ENCODE measurements around the gene AK1. TPM values are rescaled to one million over a fixed set of nuclear protein-coding genes. Genes with fewer than 3 reads are reported as not detected.

AK1 gene
- total and polyA plus RNA-seq, 9 of the 15 experiments (the other 6 are each of a cell fraction or from before 2014, with no cell fraction given), result 10.1 to 71.8 (median 39.0) TPM

GRCh38 chr9:127921557-127922120, 44.2 kb upstream of the AK1 start (continued):
- TF ChIP-seq, protein P1, sequence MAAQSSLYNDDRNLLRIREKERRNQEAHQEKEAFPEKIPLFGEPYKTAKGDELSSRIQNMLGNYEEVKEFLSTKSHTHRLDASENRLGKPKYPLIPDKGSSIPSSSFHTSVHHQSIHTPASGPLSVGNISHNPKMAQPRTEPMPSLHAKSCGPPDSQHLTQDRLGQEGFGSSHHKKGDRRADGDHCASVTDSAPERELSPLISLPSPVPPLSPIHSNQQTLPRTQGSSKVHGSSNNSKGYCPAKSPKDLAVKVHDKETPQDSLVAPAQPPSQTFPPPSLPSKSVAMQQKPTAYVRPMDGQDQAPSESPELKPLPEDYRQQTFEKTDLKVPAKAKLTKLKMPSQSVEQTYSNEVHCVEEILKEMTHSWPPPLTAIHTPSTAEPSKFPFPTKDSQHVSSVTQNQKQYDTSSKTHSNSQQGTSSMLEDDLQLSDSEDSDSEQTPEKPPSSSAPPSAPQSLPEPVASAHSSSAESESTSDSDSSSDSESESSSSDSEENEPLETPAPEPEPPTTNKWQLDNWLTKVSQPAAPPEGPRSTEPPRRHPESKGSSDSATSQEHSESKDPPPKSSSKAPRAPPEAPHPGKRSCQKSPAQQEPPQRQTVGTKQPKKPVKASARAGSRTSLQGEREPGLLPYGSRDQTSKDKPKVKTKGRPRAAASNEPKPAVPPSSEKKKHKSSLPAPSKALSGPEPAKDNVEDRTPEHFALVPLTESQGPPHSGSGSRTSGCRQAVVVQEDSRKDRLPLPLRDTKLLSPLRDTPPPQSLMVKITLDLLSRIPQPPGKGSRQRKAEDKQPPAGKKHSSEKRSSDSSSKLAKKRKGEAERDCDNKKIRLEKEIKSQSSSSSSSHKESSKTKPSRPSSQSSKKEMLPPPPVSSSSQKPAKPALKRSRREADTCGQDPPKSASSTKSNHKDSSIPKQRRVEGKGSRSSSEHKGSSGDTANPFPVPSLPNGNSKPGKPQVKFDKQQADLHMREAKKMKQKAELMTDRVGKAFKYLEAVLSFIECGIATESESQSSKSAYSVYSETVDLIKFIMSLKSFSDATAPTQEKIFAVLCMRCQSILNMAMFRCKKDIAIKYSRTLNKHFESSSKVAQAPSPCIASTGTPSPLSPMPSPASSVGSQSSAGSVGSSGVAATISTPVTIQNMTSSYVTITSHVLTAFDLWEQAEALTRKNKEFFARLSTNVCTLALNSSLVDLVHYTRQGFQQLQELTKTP (IDR thresholded peaks at IDR 0.05; ENCODE audit: low read depth in 1 of 2, partially characterized antibody in 2 of 2), result no peak
- TF ChIP-seq ZKSCAN8 (CRISPR knock-in tag; IDR thresholded peaks at IDR 0.05) (no peak), SOX6 (IDR thresholded peaks at IDR 0.05) (no peak), GTF2A2 (tag; IDR thresholded peaks at IDR 0.05) (no peak), TRIM28 (IDR thresholded peaks at IDR 0.05) (no peak), CAMTA2 (CRISPR knock-in tag; conservative IDR thresholded peaks at IDR 0.05) (no peak), ZFP30 (CRISPR knock-in tag; IDR thresholded peaks at IDR 0.05; ENCODE audit: borderline replicate concordance) (no peak), HOXB6 (CRISPR knock-in tag; IDR thresholded peaks at IDR 0.05; ENCODE audit: borderline replicate concordance) (no peak), TCFL5 (CRISPR knock-in tag; conservative IDR thresholded peaks at IDR 0.05) (no peak), ZFPM2 (CRISPR knock-in tag; IDR thresholded peaks at IDR 0.05) (no peak), USF1 (CRISPR knock-in tag; IDR thresholded peaks at IDR 0.05) (no peak), ASH1L (IDR thresholded peaks at IDR 0.05; ENCODE audit: borderline replicate concordance, low read depth, partially characterized antibody) (no peak), PHF21A (IDR thresholded peaks at IDR 0.05; ENCODE audit: borderline replicate concordance, low read depth) (no peak), LCOR (CRISPR knock-in tag; IDR thresholded peaks at IDR 0.05) (no peak), ZNF24 (IDR thresholded peaks at IDR 0.05) (no peak), NCOA2 (IDR thresholded peaks at IDR 0.05; ENCODE audit: partially characterized antibody in 2 of 2) (no peak), ATF6 (CRISPR knock-in tag; IDR thresholded peaks at IDR 0.05) (no peak), ZBTB7A (IDR thresholded peaks at IDR 0.05; ENCODE audit: borderline replicate concordance, control insufficient read depth, low read depth, low read length) (no peak), COPS2 (conservative IDR thresholded peaks at IDR 0.05) (no peak)
- TF ChIP-seq, protein P2, sequence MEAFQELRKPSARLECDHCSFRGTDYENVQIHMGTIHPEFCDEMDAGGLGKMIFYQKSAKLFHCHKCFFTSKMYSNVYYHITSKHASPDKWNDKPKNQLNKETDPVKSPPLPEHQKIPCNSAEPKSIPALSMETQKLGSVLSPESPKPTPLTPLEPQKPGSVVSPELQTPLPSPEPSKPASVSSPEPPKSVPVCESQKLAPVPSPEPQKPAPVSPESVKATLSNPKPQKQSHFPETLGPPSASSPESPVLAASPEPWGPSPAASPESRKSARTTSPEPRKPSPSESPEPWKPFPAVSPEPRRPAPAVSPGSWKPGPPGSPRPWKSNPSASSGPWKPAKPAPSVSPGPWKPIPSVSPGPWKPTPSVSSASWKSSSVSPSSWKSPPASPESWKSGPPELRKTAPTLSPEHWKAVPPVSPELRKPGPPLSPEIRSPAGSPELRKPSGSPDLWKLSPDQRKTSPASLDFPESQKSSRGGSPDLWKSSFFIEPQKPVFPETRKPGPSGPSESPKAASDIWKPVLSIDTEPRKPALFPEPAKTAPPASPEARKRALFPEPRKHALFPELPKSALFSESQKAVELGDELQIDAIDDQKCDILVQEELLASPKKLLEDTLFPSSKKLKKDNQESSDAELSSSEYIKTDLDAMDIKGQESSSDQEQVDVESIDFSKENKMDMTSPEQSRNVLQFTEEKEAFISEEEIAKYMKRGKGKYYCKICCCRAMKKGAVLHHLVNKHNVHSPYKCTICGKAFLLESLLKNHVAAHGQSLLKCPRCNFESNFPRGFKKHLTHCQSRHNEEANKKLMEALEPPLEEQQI (IDR thresholded peaks at IDR 0.05), result no peak
